Measurements from ENCODE around the gene PRKD2.

GRCh38 chr19:46691104-46691503 is 25.8 kb downstream of the PRKD2 start:
- TF ChIP-seq CTCF (IDR thresholded peaks at IDR 0.05) = no peak
- no peak for TF ChIP-seq ZNF532 (CRISPR knock-in tag; IDR thresholded peaks at IDR 0.05; ENCODE audit: borderline replicate concordance)
- TF ChIP-seq ATF2 (CRISPR knock-in tag; IDR thresholded peaks at IDR 0.05; ENCODE audit: borderline replicate concordance, low read depth) = no peak
- no peak for TF ChIP-seq CREB1 (CRISPR knock-in tag; IDR thresholded peaks at IDR 0.05)
- no peak for TF ChIP-seq ETV6 (CRISPR knock-in tag; IDR thresholded peaks at IDR 0.05)
- no peak for TF ChIP-seq GTF2I (CRISPR knock-in tag; conservative IDR thresholded peaks at IDR 0.05)
- TF ChIP-seq USF1 (CRISPR knock-in tag; IDR thresholded peaks at IDR 0.05) = no peak
- no peak for TF ChIP-seq TCF7 (CRISPR knock-in tag; IDR thresholded peaks at IDR 0.05; ENCODE audit: low read depth)
- no peak for TF ChIP-seq E2F1 (CRISPR knock-in tag; IDR thresholded peaks at IDR 0.05)
- no peak for TF ChIP-seq RELA (CRISPR knock-in tag; IDR thresholded peaks at IDR 0.05; ENCODE audit: borderline replicate concordance)
- TF ChIP-seq TEAD4 (CRISPR knock-in tag; IDR thresholded peaks at IDR 0.05) = no peak
- TF ChIP-seq ZNF219 (CRISPR knock-in tag; IDR thresholded peaks at IDR 0.05; ENCODE audit: borderline replicate concordance) = no peak
- no peak for TF ChIP-seq JUN (CRISPR knock-in tag; IDR thresholded peaks at IDR 0.05)
